Activated T-cell treated with anti-CD3 and anti-CD28 coated beads, Interleukin-2, amount 50 U/mL, for 48 hours (primary cell): ENCODE measurements around the gene NPB.
"Not testable (repeated sequence)": the region's sequence is repeated elsewhere in the genome, so short reads cannot be mapped to it uniquely, and the experiment has no call there.

Source experiments
- DNase-seq, 2 experiments: peaks; one replicate each; pipeline ENCODE4 v3.0.0-alpha.2; 2020

NPB gene

GRCh38 chr17:81912441-81913309 lies 10.6 kb downstream of the NPB start:
- DNase-seq = no peak

DNA sequence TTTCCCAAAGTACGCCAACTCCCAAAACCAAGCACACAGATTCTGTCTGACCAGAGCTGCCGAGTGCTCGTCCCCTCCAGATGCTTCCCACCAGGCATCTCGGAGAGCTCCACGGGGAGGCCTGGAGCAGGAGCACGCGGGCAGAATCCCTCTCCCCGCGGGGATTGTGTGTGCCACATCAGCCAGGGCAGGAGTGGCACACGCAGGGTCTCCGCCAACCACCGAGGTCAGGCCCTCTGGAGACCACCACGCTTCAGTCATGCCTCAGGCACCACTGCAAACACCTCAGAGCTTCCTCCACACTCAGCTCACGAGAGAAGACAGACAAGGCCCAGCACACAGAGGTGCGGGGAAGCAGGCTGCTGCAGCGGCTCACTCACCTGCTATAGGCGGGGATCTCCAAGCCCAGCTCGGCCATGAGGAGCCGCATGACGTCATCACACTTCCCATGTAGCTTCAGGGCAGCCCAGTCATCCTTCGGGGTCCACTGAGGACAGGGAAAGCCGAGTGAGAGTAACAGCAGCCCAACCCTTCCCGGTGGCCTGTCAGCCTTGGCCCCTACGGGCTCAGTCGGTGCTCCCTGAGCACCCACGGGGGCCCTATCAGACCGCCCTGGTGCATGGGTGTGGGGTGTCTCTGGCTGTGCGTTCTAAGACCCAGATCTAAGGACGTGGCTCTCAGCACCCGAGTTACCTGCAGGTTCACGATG lies 11.5 kb downstream of the NPB start:
- DNase-seq = no peak

DNA sequence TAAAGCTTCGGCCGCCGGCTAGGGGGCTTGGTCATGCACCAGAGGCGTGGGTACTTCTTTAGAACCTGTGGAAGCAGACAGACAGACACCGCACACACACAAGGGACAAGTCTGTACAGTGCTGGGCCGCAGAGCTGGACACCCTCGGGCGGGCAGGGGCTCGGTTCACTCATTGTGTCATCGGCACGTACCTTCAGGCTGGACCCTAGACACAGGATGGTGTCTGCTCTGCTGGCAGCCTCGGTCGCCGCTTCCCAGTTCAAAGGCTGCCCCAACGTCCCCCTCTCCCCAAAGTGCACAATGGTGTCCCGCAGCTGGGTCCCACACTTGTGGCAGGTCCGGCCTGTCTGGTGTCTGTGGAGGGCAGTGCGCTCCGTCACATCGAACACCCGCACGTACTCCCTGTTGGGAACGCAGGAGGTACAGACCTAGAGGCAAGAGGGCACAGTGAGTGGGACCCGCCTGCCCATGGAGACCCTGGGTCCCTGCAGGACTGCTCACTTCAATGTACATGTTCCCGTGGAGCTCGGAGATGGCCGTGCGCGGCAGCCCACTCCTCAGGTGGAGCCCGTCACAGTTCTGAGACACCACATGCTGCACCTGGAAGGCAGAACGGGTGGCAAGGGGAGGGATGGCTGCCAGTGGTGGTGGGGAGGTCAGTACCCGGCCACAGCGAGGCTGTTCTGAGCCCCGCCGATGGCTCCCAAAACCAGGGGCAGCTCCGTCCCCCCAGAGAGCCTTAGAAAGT lies 12.2 kb downstream of the NPB start:
- DNase-seq = no peak

DNA sequence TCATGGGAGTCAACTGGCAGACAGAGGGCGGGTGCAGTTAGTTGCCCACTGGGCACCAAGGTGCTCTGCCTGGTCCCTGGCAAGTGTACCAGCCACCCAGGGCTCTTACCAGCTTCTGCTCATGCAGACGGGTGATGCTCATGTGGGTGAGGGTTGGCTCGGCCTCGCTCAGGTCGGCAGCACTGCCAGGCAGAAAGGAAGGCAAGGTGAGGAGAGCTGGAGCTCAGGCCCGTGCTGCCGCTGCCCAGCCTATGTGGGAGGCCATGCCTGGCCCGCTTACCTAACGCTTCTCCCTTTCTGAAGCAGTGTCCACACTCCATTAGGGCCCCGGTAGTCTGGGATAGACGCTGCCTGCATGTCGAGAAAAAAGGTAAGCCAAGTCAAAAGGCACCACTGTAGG lies 13.3 kb downstream of the NPB start:
- no peak for DNase-seq

- no peak for DNase-seq
Observed at GRCh38 chr17:81916234-81917001, 14.4 kb downstream of the NPB start.

GRCh38 chr17:81917565-81918332 lies 15.7 kb downstream of the NPB start, which contains the start of gene SIRT7:
Gene SIRT7, minus strand, starts transcription at chr17:81918176. Its CDS starts 45 bp downstream, at chr17:81918131.
- peak; percentile 84 to 88 for DNase-seq

GRCh38 chr17:81918333-81918669 lies 16.3 kb downstream of the NPB start:
- DNase-seq = not testable (repeated sequence)

GRCh38 chr17:81918832-81919545 lies 17.0 kb downstream of the NPB start:
- DNase-seq = no peak

- no peak for DNase-seq
Observed at GRCh38 chr17:81920612-81921536, 18.8 kb downstream of the NPB start.

- DNase-seq = no peak
Observed at GRCh38 chr17:81921537-81921862, 19.5 kb downstream of the NPB start.

DNA sequence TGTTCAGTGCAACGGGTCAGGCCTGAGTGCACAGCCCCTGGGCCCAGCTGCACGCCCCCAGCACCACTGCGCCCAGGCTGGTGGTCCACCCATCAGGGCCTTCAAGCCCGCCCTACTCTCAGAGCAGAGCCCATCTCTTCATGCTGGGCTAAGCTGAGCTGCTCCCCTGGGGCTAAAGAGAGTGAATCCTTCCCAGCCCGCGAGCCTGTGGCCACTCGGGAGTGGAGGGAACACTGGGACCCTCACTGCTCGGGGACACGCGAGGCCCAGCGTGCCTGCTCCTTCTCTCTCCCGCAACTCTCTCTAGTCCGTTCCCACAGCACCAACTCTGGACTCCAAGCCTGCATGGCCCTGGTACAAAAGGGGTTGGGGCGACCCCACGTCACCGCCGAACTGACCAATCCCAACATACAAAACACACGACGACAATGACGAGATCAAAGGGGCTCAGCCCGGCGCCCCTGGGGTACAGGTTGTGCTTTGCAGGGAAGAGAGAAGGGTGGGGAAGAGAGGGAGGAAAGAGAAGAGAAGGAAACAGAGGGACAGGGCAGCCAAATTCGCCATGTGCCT lies 20.0 kb downstream of the NPB start:
- no peak for DNase-seq

- no peak for DNase-seq
Observed at GRCh38 chr17:81922566-81923301, 20.7 kb downstream of the NPB start.

DNA sequence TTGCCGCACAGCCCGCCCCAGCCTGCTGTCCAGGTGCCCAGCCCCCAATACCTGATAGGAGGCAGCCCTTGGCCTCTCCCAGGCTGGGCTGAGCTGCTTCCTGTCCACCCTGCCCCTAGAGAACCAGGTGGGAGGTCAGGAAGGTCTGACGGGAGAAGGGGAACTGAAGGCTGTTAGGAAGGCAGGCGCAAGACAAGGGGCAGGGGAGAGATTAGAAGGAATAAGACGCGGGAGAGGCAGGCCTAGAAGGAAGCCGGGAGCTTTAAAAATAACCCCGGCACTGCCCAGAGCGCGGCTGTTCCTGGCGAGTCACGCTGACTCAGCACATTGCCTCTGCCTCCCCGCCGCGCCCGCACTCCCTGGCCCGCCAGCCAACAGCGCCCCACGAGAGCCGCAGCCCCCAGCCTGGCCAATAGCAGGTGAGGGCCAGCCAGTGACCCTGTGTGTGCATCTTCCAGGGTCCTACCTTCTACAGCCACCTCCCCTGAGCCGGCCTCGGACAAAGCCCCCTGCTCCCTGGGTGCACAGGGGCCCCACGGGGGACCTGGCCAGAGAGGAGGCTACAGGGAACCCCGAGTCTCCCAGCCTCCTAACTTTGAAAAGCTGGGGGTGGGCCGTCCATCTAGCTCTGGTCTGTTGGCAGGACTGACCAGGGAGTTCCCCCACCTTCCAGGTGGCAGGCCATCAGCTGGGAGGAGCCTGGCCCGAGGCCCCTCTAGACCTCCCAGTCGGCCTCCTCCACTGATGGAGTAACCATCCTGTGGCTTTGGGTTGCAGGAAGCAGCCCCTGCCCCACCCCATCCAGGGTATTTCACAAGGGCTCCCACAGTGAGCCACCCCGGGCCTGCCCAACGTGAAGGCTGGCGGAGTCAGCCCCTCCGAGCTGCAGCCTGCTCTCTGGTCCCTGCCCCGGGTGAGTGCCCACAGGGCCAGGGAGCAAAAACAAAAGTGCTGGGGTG lies 21.5 kb downstream of the NPB start:
- no peak for DNase-seq

- no peak for DNase-seq
Observed at GRCh38 chr17:81924557-81925532, 22.8 kb downstream of the NPB start.

DNA sequence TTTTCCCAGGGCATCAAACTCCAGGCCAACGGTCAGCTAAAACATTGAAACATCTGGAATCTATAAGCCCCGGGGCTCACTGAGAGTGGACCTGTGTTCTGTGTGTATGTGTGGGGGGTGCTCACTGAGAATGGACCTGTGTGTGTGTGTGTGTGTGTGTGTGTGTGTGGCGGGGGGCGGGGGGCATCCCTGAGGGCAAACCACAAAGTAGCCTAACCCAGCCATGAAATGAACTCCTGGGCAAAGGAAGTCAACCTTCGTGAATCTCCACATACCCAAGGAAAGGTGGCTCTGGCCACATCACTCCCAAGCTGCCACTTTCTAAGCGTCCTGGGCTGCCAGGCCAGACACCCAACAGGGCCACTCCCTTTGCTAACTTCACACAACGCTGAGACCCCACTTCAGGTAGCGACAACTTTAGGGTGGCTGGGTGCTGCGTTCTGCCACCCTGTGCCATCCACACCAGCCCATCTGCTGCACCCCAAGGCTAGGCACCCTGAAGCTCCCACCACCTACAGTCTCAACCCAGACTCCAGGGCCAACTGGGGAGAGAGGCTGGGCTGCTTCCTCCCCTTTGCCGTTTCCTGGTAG lies 23.9 kb downstream of the NPB start:
- DNase-seq = peak in 1 of 2 experiments; percentile 44
